ENCODE results near the gene SEMA6C. TPM values are rescaled to one million over a fixed set of nuclear protein-coding genes. Genes with fewer than 3 reads are reported as not detected.

The SEMA6C gene
- total and polyA plus RNA-seq, 2 of the 13 experiments (the other 11 are each of a cell fraction or from before 2014, with no cell fraction given): 1.4 to 2.9 TPM

- TF ChIP-seq BCLAF1 (IDR thresholded peaks at IDR 0.05): no peak
- 0 out of 2 replicates have a peak, but pooled peaks have one; percentile 16 for TF ChIP-seq IRX3 (CRISPR knock-in tag; IDR thresholded peaks at IDR 0.05; ENCODE audit: borderline replicate concordance, low read depth)
- peak; percentile 86 for TF ChIP-seq SP2 (CRISPR knock-in tag; IDR thresholded peaks at IDR 0.05)
- peak; percentile 30; the same call in 1 of the 2 replicates for TF ChIP-seq DMAP1 (CRISPR knock-in tag; IDR thresholded peaks at IDR 0.05)
- no peak for TF ChIP-seq FOSL1 (CRISPR knock-in tag; IDR thresholded peaks at IDR 0.05; ENCODE audit: borderline replicate concordance)
- TF ChIP-seq GMEB2 (CRISPR knock-in tag; IDR thresholded peaks at IDR 0.05; ENCODE audit: low read depth): no peak
- TF ChIP-seq EEA1 (CRISPR knock-in tag; IDR thresholded peaks at IDR 0.05; ENCODE audit: borderline replicate concordance): no peak
- no peak for TF ChIP-seq SP140L (CRISPR knock-in tag; IDR thresholded peaks at IDR 0.05; ENCODE audit: borderline replicate concordance)
- TF ChIP-seq ZNF883 (CRISPR knock-in tag; IDR thresholded peaks at IDR 0.05; ENCODE audit: not compliant biosample characterization): peak; percentile 16
- TF ChIP-seq CENPX (CRISPR knock-in tag; IDR thresholded peaks at IDR 0.05): no peak
- TF ChIP-seq SP5 (CRISPR knock-in tag; IDR thresholded peaks at IDR 0.05; ENCODE audit: borderline replicate concordance, low read depth): peak; percentile 70
- peak; percentile 23 for TF ChIP-seq FOXK1 (CRISPR knock-in tag; IDR thresholded peaks at IDR 0.05; ENCODE audit: borderline replicate concordance, low read depth)
- peak; percentile 96 for TF ChIP-seq ZNF263 (CRISPR knock-in tag; IDR thresholded peaks at IDR 0.05)
- TF ChIP-seq MYNN (CRISPR knock-in tag; IDR thresholded peaks at IDR 0.05; ENCODE audit: low read depth): no peak
- TF ChIP-seq FOSL2 (CRISPR knock-in tag; IDR thresholded peaks at IDR 0.05): no peak; the same call in 1 of the 2 replicates
- TF ChIP-seq ZNF576 (CRISPR knock-in tag; IDR thresholded peaks at IDR 0.05): no peak
- no peak for TF ChIP-seq GFI1 (CRISPR knock-in tag; IDR thresholded peaks at IDR 0.05; ENCODE audit: borderline replicate concordance)
- no peak; the same call in 1 of the 2 replicates for TF ChIP-seq EED (CRISPR knock-in tag; IDR thresholded peaks at IDR 0.05)
- no peak for TF ChIP-seq ZNF205 (CRISPR knock-in tag; IDR thresholded peaks at IDR 0.05)
- peak; percentile 51; the same call in 1 of the 2 replicates for TF ChIP-seq ZFP41 (CRISPR knock-in tag; IDR thresholded peaks at IDR 0.05; ENCODE audit: borderline replicate concordance)
- TF ChIP-seq MAZ (IDR thresholded peaks at IDR 0.05; ENCODE audit: borderline replicate concordance, low read depth, low read length): peak; percentile 67; the same call in 1 of the 2 replicates
- TF ChIP-seq MAZ (CRISPR knock-in tag; IDR thresholded peaks at IDR 0.05; ENCODE audit: low read depth): peak; percentile 69; the same call in 1 of the 2 replicates
- TF ChIP-seq CTCF (CRISPR knock-in tag; IDR thresholded peaks at IDR 0.05): 0 out of 2 replicates have a peak, but pooled peaks have one; percentile 2
- TF ChIP-seq ZNF30 (CRISPR knock-in tag; IDR thresholded peaks at IDR 0.05): no peak
- no peak for TF ChIP-seq STAT5B (CRISPR knock-in tag; IDR thresholded peaks at IDR 0.05)
Measured at GRCh38 chr1:151146412-151147131, at the start of gene SEMA6C (continued).
